GM23248 (cell line): Measurements from ENCODE around the gene TMEM53. TPM values are rescaled to one million over a fixed set of nuclear protein-coding genes. Genes with fewer than 3 reads are reported as not detected.
"Not testable (repeated sequence)": the region's sequence is repeated elsewhere in the genome, so short reads cannot be mapped to it uniquely, and the experiment has no call there.

ENCODE experiments used
- DNase-seq: peaks from one replicate; pipeline ENCODE4 v3.0.0-alpha.2; 2015
- H2AFZ ChIP-seq: fragments of 200-600 bp; sonication (generic); 2 replicates; pipeline ENCODE4 v1.6.1; 2016; ENCODE audit warnings: antibody characterized with exemption
- H3F3A ChIP-seq: fragments of 200-600 bp; sonication (generic); 2 replicates; pipeline ENCODE4 v1.6.1; 2016; ENCODE audit warnings: mild to moderate bottlenecking, antibody characterized with exemption, mixed run types; ENCODE audit not compliant: insufficient read depth
- H3K27ac ChIP-seq: fragments of 200-600 bp; sonication (generic); 2 replicates; pipeline ENCODE4 v1.5.1; 2016; ENCODE audit warnings: mild to moderate bottlenecking
- H3K27me3 ChIP-seq: fragments of 200-600 bp; sonication (generic); replicated peaks from 2 replicates; pipeline ENCODE4 v1.6.1; 2016; ENCODE audit warnings: mild to moderate bottlenecking; ENCODE audit not compliant: insufficient read depth
- H3K36me3 ChIP-seq: fragments of 200-600 bp; sonication (generic); 2 replicates; pipeline ENCODE4 v1.6.1; 2016; ENCODE audit warnings: low read depth, mild to moderate bottlenecking
- H3K4me1 ChIP-seq: fragments of 200-600 bp; sonication (generic); 2 replicates; pipeline ENCODE4 v1.6.1; 2016; ENCODE audit warnings: mild to moderate bottlenecking; ENCODE audit not compliant: insufficient read depth
- H3K4me2 ChIP-seq: fragments of 200-600 bp; sonication (generic); one replicate; pipeline ENCODE4 v1.6.1; 2016; ENCODE audit warnings: mild to moderate bottlenecking; ENCODE audit not compliant: unreplicated experiment
- H3K4me3 ChIP-seq: fragments of 200-600 bp; sonication (generic); 2 replicates; pipeline ENCODE4 v1.5.1; 2016; ENCODE audit warnings: mild to moderate bottlenecking
- H3K79me2 ChIP-seq: fragments of 200-600 bp; sonication (generic); 2 replicates; pipeline ENCODE4 v1.6.1; 2016; ENCODE audit warnings: mild to moderate bottlenecking; ENCODE audit not compliant: insufficient read depth
- H3K9ac ChIP-seq: fragments of 200-600 bp; sonication (generic); 2 replicates; pipeline ENCODE4 v1.6.1; 2016; ENCODE audit warnings: mild to moderate bottlenecking
- H3K9me2 ChIP-seq: fragments of 200-600 bp; sonication (generic); 2 replicates; pipeline ENCODE4 v1.6.1; 2016; ENCODE audit warnings: mixed run types, mild to moderate bottlenecking, moderate library complexity; ENCODE audit not compliant: insufficient read depth
- H3K9me3 ChIP-seq: fragments of 200-600 bp; sonication (generic); one replicate; pipeline ENCODE4 v1.6.1; 2017; ENCODE audit warnings: low read depth
- H4K20me1 ChIP-seq: fragments of 200-600 bp; sonication (generic); 2 replicates; pipeline ENCODE4 v1.6.0; 2016; ENCODE audit not compliant: insufficient read depth
- EZH2 ChIP-seq: fragments of 200-600 bp; sonication (generic); IDR thresholded peaks from 2 replicates; pipeline ENCODE4 v1.6.1; 2018; ENCODE audit warnings: antibody characterized with exemption, mild to moderate bottlenecking; ENCODE audit not compliant: insufficient read depth, poor library complexity, severe bottlenecking
- EZH2phosphoT487 ChIP-seq: fragments of 200-600 bp; sonication (generic); IDR thresholded peaks from 2 replicates; pipeline ENCODE4 v1.6.1; 2018; ENCODE audit warnings: antibody characterized with exemption, moderate library complexity, mild to moderate bottlenecking, low read depth; ENCODE audit not compliant: insufficient read depth
- WGBS, 2 experiments: methylation state at CpG; one replicate each; pipeline ENCODE4 v1.1.6; 2015 to 2017; ENCODE audit warnings: low lambda C conversion rate in 2 of 2, low coverage in 1 of 2; ENCODE audit errors: missing lambda C conversion rate in 2 of 2; 5-methylcytosine and 5-hydroxymethylcytosine counted together
- in situ Hi-C: fragments of 300-500 bp; cut with MboI; formaldehyde crosslinking; loops from 2 replicates; pipeline ENCODE4 v1.15.0; 2020
- polyA plus RNA-seq: library from polyadenylated mRNA; unstranded; fragments of >200 nt; fragmentation: Nextera tagmentation; extraction: Ambion mirVana; gene quantifications from 2 replicates; pipeline ENCODE4 v1.2.1, GENCODE V29; 2016
- total RNA-seq: library from RNA; depleted of rRNA; stranded (reverse); fragments of >200 nt; shearing (Covaris generic); gene quantifications from 2 replicates; pipeline ENCODE4 v1.2.3, GENCODE V29; 2014

The TMEM53 gene
- total and polyA plus RNA-seq, 2 experiments from 2014 or later, result 4.4 to 10.1 TPM

DNA sequence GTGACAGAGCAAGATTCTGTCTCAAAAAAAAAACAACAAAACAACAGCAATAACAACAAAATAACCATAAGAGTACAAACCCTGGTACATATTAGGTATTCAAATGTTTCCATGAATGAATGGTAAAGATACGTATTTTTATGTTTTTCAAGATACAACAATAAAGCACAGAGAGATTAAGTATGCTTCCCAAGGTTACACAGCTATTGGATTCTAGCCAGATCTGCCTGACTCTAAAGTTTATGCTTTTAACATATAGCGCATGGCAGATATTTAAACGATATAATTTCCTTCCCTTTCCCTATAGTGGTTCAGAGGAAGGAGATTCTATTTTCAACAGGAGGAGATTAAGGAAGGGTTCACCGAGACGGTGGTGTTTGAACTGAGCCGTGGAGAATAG lies 31.2 kb upstream of the TMEM53 start:
- Histone ChIP-seq H4K20me1 (no peaks in the 10 kb centered on the region), H3K9me3 (no peaks in the 10 kb centered on the region), H3K27me3 (no peaks in the 10 kb centered on the region), H3K36me3 (no peaks in the 10 kb centered on the region), H3K4me2 (no peak overlapping the region), H3K4me3 (no peak overlapping the region), H3K4me1 (peaks cover 23% of the 10 kb centered on the region), H3F3A (peaks cover 13% of the 10 kb centered on the region), H3K27ac (no peak overlapping the region), H2AFZ (no peak overlapping the region), H3K9me2 (no peaks in the 10 kb centered on the region), H3K79me2 (no peaks in the 10 kb centered on the region), H3K9ac (no peak overlapping the region)
- in situ Hi-C loops, result no loop called here
- no peak for DNase-seq
- TF ChIP-seq EZH2phosphoT487 (no peak), EZH2 (no peak)
- 87 to 89% methylated on average over 6 of the region's 6 CpGs for WGBS, 2 experiments

DNA sequence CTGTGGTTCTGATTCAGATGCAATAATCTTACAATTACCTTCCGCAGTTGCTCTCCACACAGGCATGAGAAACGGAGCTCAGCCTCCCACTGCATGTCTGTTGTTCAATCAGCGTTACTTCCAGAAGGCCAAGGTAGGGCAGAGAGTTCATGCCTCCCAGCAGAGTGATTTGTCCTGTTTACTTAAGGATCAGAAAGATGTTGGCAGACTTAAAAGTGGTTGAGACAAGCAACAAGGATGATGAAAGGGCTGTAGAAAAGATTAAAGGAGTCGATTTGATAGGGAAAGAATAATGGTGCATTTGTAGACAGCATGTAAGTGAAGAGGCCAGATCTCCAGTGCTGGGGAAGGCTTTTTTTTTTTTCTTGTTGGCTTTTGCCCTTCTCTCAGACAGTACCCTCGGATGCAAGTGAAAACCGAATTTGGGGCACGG lies 26.9 kb upstream of the TMEM53 start:
- H3K36me3 ChIP-seq, result no peaks in the 10 kb centered on the region
- H3K9me2 ChIP-seq, result no peaks in the 10 kb centered on the region
- no peak for DNase-seq
- no peaks in the 10 kb centered on the region for H3K9me3 ChIP-seq
- H3K27me3 ChIP-seq, result no peaks in the 10 kb centered on the region
- no peaks in the 10 kb centered on the region for H3F3A ChIP-seq
- in situ Hi-C loops, result no loop called here
- H2AFZ ChIP-seq, result no peak overlapping the region
- no peak overlapping the region for H3K4me2 ChIP-seq
- H3K9ac ChIP-seq, result no peak overlapping the region
- H4K20me1 ChIP-seq, result no peaks in the 10 kb centered on the region
- H3K79me2 ChIP-seq, result no peaks in the 10 kb centered on the region
- WGBS, 2 experiments, result 81 to 84% methylated on average over 7 of the region's 7 CpGs
- TF ChIP-seq EZH2phosphoT487 (no peak), EZH2 (no peak)
- H3K4me1 ChIP-seq, result no peaks in the 10 kb centered on the region
- H3K27ac ChIP-seq, result no peak overlapping the region
- no peak overlapping the region for H3K4me3 ChIP-seq

DNA sequence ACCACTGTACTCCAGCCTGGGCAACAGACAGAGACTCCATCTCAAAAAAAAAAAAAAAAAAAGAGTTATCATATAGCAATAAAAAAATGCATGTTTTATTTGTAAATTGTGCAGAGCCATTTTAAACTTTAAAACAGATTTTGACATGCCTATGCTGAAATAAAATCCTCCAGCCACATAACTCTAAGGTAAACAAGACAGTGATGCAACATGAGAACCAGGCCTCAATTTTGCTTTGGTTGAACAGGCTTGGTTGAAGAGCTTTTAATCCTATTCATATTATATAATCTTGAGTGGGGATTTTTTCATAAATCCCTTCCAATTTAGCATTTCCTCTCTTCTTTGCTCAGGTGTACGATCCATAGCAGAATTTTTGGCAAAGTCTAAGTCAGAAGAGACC lies 26.3 kb upstream of the TMEM53 start:
- H2AFZ ChIP-seq, result no peak overlapping the region
- WGBS, 2 experiments, result 88 to 100% methylated on average over 1 of the region's 1 CpG
- no peaks in the 10 kb centered on the region for H3K4me1 ChIP-seq
- no peak overlapping the region for H3K4me3 ChIP-seq
- no peaks in the 10 kb centered on the region for H4K20me1 ChIP-seq
- no peaks in the 10 kb centered on the region for H3K79me2 ChIP-seq
- H3K9me2 ChIP-seq, result no peaks in the 10 kb centered on the region
- H3F3A ChIP-seq, result no peaks in the 10 kb centered on the region
- no peaks in the 10 kb centered on the region for H3K9me3 ChIP-seq
- no peak for DNase-seq
- H3K27ac ChIP-seq, result no peak overlapping the region
- TF ChIP-seq EZH2 (no peak), EZH2phosphoT487 (no peak)
- no peak overlapping the region for H3K9ac ChIP-seq
- H3K36me3 ChIP-seq, result no peaks in the 10 kb centered on the region
- H3K27me3 ChIP-seq, result no peaks in the 10 kb centered on the region
- in situ Hi-C loops, result no loop called here
- no peak overlapping the region for H3K4me2 ChIP-seq

DNA sequence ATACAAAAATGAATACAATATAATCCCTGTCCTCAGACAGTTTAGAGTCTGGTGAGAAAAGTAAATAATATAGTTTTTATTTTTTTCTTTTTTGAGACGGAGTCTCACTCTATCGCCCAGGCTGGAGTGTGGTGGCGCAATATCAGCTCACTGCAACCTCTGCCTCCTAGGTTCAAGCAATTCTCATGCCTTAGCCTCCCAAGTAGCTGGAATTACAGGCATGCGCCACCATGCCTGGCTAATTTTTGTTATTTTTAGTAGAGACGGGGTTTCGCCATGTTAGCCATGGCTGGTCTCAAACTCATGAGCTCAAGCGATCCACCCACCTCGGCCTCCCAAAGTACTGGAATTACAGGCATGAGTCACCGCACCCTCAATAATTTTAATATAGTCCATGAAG lies 25.1 kb upstream of the TMEM53 start:
- DNase-seq, H3K4me3 ChIP-seq, H3F3A ChIP-seq, in situ Hi-C loops, H3K27ac ChIP-seq, H3K9me3 ChIP-seq, H3K4me1 ChIP-seq, H2AFZ ChIP-seq, H4K20me1 ChIP-seq, H3K4me2 ChIP-seq, H3K79me2 ChIP-seq, H3K9me2 ChIP-seq, H3K9ac ChIP-seq, H3K27me3 ChIP-seq, H3K36me3 ChIP-seq: not testable (repeated sequence)
- WGBS, 2 experiments, result 89 to 92% methylated on average over 9 of the region's 9 CpGs

DNA sequence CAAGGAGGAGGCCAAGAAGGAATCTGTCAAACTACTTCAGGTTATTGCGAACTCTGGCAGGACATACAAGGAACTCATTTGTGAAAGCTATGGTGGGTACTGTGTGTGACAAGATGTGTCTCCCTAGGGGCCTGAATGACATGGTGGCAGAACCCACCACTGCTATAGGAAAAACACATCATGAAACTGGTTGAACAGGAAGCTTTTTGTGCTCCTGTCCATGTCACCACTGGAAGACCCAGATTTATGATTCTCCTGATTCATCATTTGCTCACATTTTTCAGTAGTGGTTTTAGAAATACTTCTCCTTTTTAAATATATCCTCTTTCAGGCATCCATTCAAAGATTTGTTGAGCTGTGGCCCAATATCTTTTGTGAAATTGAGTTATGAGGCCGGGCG lies 23.9 kb upstream of the TMEM53 start:
- DNase-seq, result no peak
- 95 to 97% methylated on average over 3 of the region's 3 CpGs for WGBS, 2 experiments

More for the DNA sequence above, 23.9 kb upstream of the TMEM53 start:
- Histone ChIP-seq H3F3A (no peaks in the 10 kb centered on the region), H3K9ac (no peak overlapping the region), H3K4me1 (no peaks in the 10 kb centered on the region), H3K9me3 (no peaks in the 10 kb centered on the region), H2AFZ (no peak overlapping the region), H3K36me3 (no peaks in the 10 kb centered on the region), H3K9me2 (no peaks in the 10 kb centered on the region), H3K27ac (no peak overlapping the region), H3K27me3 (no peaks in the 10 kb centered on the region), H3K4me2 (no peak overlapping the region), H3K4me3 (no peak overlapping the region), H4K20me1 (no peaks in the 10 kb centered on the region), H3K79me2 (no peaks in the 10 kb centered on the region)
- in situ Hi-C loops, result no loop called here
- TF ChIP-seq EZH2 (no peak), EZH2phosphoT487 (no peak)
